K562 (cell line): Measurements from ENCODE around the gene HMCN1. TPM values are rescaled to one million over a fixed set of nuclear protein-coding genes. Genes with fewer than 3 reads are reported as not detected.
"Not testable (repeated sequence)": the region's sequence is repeated elsewhere in the genome, so short reads cannot be mapped to it uniquely, and the experiment has no call there.

Experiments
- ATAC-seq: fragments of 200-7000 bp; cut with Tn5 transposase; 3 replicates; pipeline ENCODE4 v1.9.1; 2020; ENCODE audit warnings: moderate library complexity
- BruUV-seq: library from RNA; stranded (reverse); fragments of 400-500 nt; replicated peaks from 2 replicates; lab custom pipeline; 2021; lab: Mats Ljungman, UMichigan
- CTCF ChIA-PET: fragments of 300-600 bp; formaldehyde crosslinking; extraction: SDS; loops from one replicate; lab custom pipeline; 2021; ENCODE audit warnings: low intra/inter-chr PET ratio; lab: Yijun Ruan, JAX
- POLR2A ChIA-PET: fragments of 300-600, 350-650 bp; sonication (Branson Sonifier 250); formaldehyde crosslinking; extraction: SDS; loops from one replicate; lab custom pipeline; 2021; ENCODE audit warnings: antibody characterized with exemption, inconsistent platforms; lab: Yijun Ruan, JAX
- DNase-seq, 4 experiments: peaks; one replicate each; pipeline versions ENCODE4 v3.0.0 to v3.0.0-alpha.2; 2011 to 2018; ENCODE audit warnings: low spot score in 3 of 4, mixed read lengths in 3 of 4; ENCODE audit errors: extremely low read depth in 1 of 4
- FAIRE-seq: peaks from 2 replicates; lab custom pipeline; 2011; peaks lifted over from hg19 to GRCh38; lab: Jason Lieb, UNC
- H2AFZ ChIP-seq: 2 replicates; pipeline ENCODE4 v1.6.0; 2011; ENCODE audit warnings: low read depth, low read length, control low read depth, inconsistent platforms
- H3K27ac ChIP-seq: fragments of 200-600 bp; 3 replicates; pipeline ENCODE4 v1.8.0; 2011; ENCODE audit warnings: low read depth, mild to moderate bottlenecking, control low read depth, inconsistent platforms, low read length, moderate library complexity, mixed read lengths; ENCODE audit errors: extremely low read depth
- H3K27me3 ChIP-seq, 2 experiments: fragments of 300-600 bp in 1 of 2; 2 replicates in 1 of 2; 3 replicates in 1 of 2; pipeline versions ENCODE4 v1.6.0 to v1.8.0; 2011; ENCODE audit warnings: inconsistent platforms in 2 of 2, low read length in 2 of 2, mild to moderate bottlenecking in 1 of 2, mixed read lengths in 1 of 2, moderate library complexity in 1 of 2; ENCODE audit not compliant: control insufficient read depth in 2 of 2, insufficient read depth in 2 of 2
- H3K36me3 ChIP-seq: fragments of 300-600 bp; 3 replicates; pipeline ENCODE4 v1.8.0; 2011; ENCODE audit warnings: mild to moderate bottlenecking, low read length, inconsistent platforms; ENCODE audit not compliant: control insufficient read depth, insufficient read depth
- H3K4me1 ChIP-seq, 2 experiments: fragments of 200-600 bp in 1 of 2; replicated peaks in 1 of 2; 2 replicates in 1 of 2; 3 replicates in 1 of 2; pipeline versions ENCODE4 v1.5.1 to v1.8.0; 2011; ENCODE audit warnings: inconsistent platforms in 2 of 2, low read length in 2 of 2, mild to moderate bottlenecking in 1 of 2, mixed read lengths in 1 of 2, moderate library complexity in 1 of 2; ENCODE audit not compliant: control insufficient read depth in 2 of 2, insufficient read depth in 2 of 2
- H3K4me2 ChIP-seq: 2 replicates; pipeline ENCODE4 v1.6.1; 2011; ENCODE audit warnings: low read length, control low read depth, inconsistent platforms, mixed read lengths; ENCODE audit not compliant: insufficient read depth
- H3K4me3 ChIP-seq: fragments of 200-600 bp; sonication (generic), shearing (Covaris generic); 2 replicates; pipeline ENCODE4 v1.5.1; 2016; ENCODE audit warnings: control low read depth, inconsistent platforms
- H3K79me2 ChIP-seq: fragments of 200-600 bp; 3 replicates; pipeline ENCODE4 v1.8.0; 2011; ENCODE audit warnings: low read length, inconsistent platforms; ENCODE audit not compliant: control insufficient read depth, insufficient read depth
- H3K9ac ChIP-seq, 2 experiments: 2 replicates each; pipeline versions ENCODE4 v1.6.0 to v1.6.1; 2011; ENCODE audit warnings: low read depth in 2 of 2, low read length in 2 of 2, control low read depth in 1 of 2, inconsistent platforms in 1 of 2, mild to moderate bottlenecking in 1 of 2, mixed read lengths in 1 of 2; ENCODE audit not compliant: insufficient read depth in 1 of 2
- H3K9me1 ChIP-seq: one replicate; pipeline ENCODE4 v1.6.0; 2011; ENCODE audit warnings: inconsistent platforms, mild to moderate bottlenecking, low read length, moderate library complexity; ENCODE audit not compliant: control insufficient read depth, insufficient read depth
- H3K9me3 ChIP-seq: replicated peaks from 2 replicates; pipeline ENCODE4 v1.5.1; 2011; ENCODE audit warnings: low read depth, low read length, inconsistent platforms; ENCODE audit not compliant: control insufficient read depth, insufficient read depth
- H4K20me1 ChIP-seq: replicated peaks from 2 replicates; pipeline ENCODE4 v1.6.1; 2011; ENCODE audit warnings: low read length, inconsistent platforms, mixed read lengths; ENCODE audit not compliant: control insufficient read depth, insufficient read depth
- ARID1B ChIP-seq: fragments of 450-650 bp; IDR thresholded peaks from 2 replicates; pipeline ENCODE4 v1.6.1; 2016; ENCODE audit warnings: antibody characterized with exemption, mild to moderate bottlenecking, inconsistent platforms
- ATF1 ChIP-seq, 2 experiments: fragments of 450-650 bp in 1 of 2; IDR thresholded peaks; 2 replicates each; pipeline ENCODE4 v1.6.1; 2016; ENCODE audit warnings: missing compliant biosample characterization in 1 of 2, missing genetic modification characterization in 1 of 2
- CC2D1A ChIP-seq: fragments of 450-650 bp; IDR thresholded peaks from 2 replicates; pipeline ENCODE4 v1.6.1; 2017; ENCODE audit warnings: mild to moderate bottlenecking
- CEBPB ChIP-seq: fragments of 450-650 bp; IDR thresholded peaks from 2 replicates; pipeline ENCODE4 v1.6.1; 2016; ENCODE audit warnings: missing genetic modification characterization, missing compliant biosample characterization
- EHMT2 ChIP-seq: fragments of 450-650 bp; IDR thresholded peaks from 2 replicates; pipeline ENCODE4 v1.6.1; 2018; ENCODE audit warnings: antibody characterized with exemption
- FOXA3 ChIP-seq, 2 experiments: fragments of 450-650 bp in 1 of 2; sonication (generic) in 1 of 2; formaldehyde crosslinking; IDR thresholded peaks in 1 of 2; conservative IDR thresholded peaks in 1 of 2; 2 replicates each; pipeline versions ENCODE4 v1.4.0 to v1.8.0; 2020 to 2022; ENCODE audit warnings: mild to moderate bottlenecking in 2 of 2, missing genetic modification reagents in 1 of 2
- POLR2A ChIP-seq: fragments of 450-650 bp; conservative IDR thresholded peaks from 2 replicates; pipeline ENCODE4 v1.6.1; 2016
- POLR2B ChIP-seq: fragments of 450-650 bp; IDR thresholded peaks from 2 replicates; pipeline ENCODE4 v1.6.1; 2018; ENCODE audit warnings: low read depth; ENCODE audit not compliant: partially characterized antibody
- RB1 ChIP-seq: fragments of 450-650 bp; IDR thresholded peaks from 2 replicates; pipeline ENCODE4 v1.6.1; 2017; ENCODE audit warnings: low read depth, mild to moderate bottlenecking
- TAF7 ChIP-seq: fragments of 450-650 bp; IDR thresholded peaks from 2 replicates; pipeline ENCODE4 v1.6.1; 2016; ENCODE audit warnings: missing genetic modification characterization, missing compliant biosample characterization
- TAF9B ChIP-seq: fragments of 450-650 bp; IDR thresholded peaks from 2 replicates; pipeline ENCODE4 v1.6.1; 2018; ENCODE audit warnings: mild to moderate bottlenecking; ENCODE audit not compliant: partially characterized antibody
- TRIM24 ChIP-seq, 2 experiments: fragments of 450-650 bp; IDR thresholded peaks; 2 replicates each; pipeline ENCODE4 v1.6.1; 2016
- YY1 ChIP-seq, 3 experiments: IDR thresholded peaks; 2 replicates each; pipeline ENCODE4 v1.6.1; 2011; ENCODE audit warnings: low read length in 2 of 3, mild to moderate bottlenecking in 2 of 3, moderate library complexity in 2 of 3, borderline replicate concordance in 1 of 3, control low read depth in 1 of 3, low read depth in 1 of 3; ENCODE audit not compliant: insufficient read depth in 3 of 3, insufficient replicate concordance in 2 of 3, control insufficient read depth in 1 of 3, insufficient read length in 1 of 3; ENCODE audit errors: extremely low read depth in 1 of 3
- WGBS: fragments of 100-300 bp; shearing (Covaris generic); methylation state at CpG from one replicate; pipeline ENCODE4 v1.1.6; 2016; ENCODE audit warnings: low coverage, mixed read lengths; ENCODE audit not compliant: insufficient coverage; ENCODE audit errors: missing lambda C conversion rate; 5-methylcytosine and 5-hydroxymethylcytosine counted together
- in situ Hi-C: fragments of 300-500 bp; cut with MboI; formaldehyde crosslinking; loops from 4 replicates; pipeline ENCODE4 v1.15.0; 2018; ENCODE audit warnings: inconsistent platforms, mixed read lengths
- intact Hi-C: fragments of 100-400 bp; cut with micrococcal nuclease; formaldehyde crosslinking; loops from 2 replicates; pipeline ENCODE4 v1.14.2; 2022
- polyA plus RNA-seq, 8 experiments: library from polyadenylated mRNA; depleted of rRNA in 4 of 8; stranded (reverse) in 5 of 8; unstranded in 3 of 8; fragments of >200 nt; fragmentation: Nextera tagmentation in 2 of 8; fragmentation: Illumina TruSeq in 1 of 8; extraction: Ambion mirVana in 2 of 8; extraction: Trizol in 1 of 8; gene quantifications; 2 replicates each; pipeline versions ENCODE4 v1.2.1 to v1.2.3, GENCODE V29; 2011 to 2014; ENCODE audit warnings: inconsistent platforms in 1 of 8, missing spikeins in 1 of 8
- total RNA-seq, 7 experiments: library from RNA; depleted of rRNA in 6 of 7; stranded (reverse); fragments of >200 nt in 6 of 7; fragmentation: Illumina TruSeq in 2 of 7; extraction: Trizol in 2 of 7; gene quantifications; 2 replicates each; pipeline versions ENCODE4 v1.2.1 to v1.2.3, GENCODE V29; 2011 to 2021; ENCODE audit warnings: low replicate concordance in 1 of 7
- TF ChIP-seq, protein P1 (sequence below): fragments of 450-650 bp; IDR thresholded peaks from 2 replicates; pipeline ENCODE4 v1.6.1; 2016; ENCODE audit warnings: low read depth

Gene HMCN1
- total and polyA plus RNA-seq, 9 of the 15 experiments (the other 6 are each of a cell fraction or from before 2014, with no cell fraction given): 0.07 to 0.36 (median 0.21) TPM

GRCh38 chr1:185892831-185893403 lies 158.7 kb downstream of the HMCN1 start:
- intact Hi-C loops; H4K20me1 ChIP-seq; in situ Hi-C loops; FAIRE-seq; H3K4me1 ChIP-seq; H3K27me3 ChIP-seq; H3K9me1 ChIP-seq; CTCF ChIA-PET; H3K9me3 ChIP-seq; H3K79me2 ChIP-seq; H3K36me3 ChIP-seq; TF ChIP-seq ATF1 (CRISPR knock-in tag; IDR thresholded peaks at IDR 0.05): not testable (repeated sequence)
- H2AFZ ChIP-seq: peak overlapping the region; percentile 79
- POLR2A ChIA-PET: interaction anchor here (1.1 kb wide), 1 partner anchor 159 kb away, joined by 3 read pairs; no protein-coding TSS in a partner anchor
- whole genome bisulfite sequencing: 2% methylated on average over 26 of the region's 26 CpGs
- peak overlapping the region; percentile 78 for H3K4me2 ChIP-seq
- peak overlapping the region; percentile 62 to 83 for H3K9ac ChIP-seq
- peak overlapping the region; percentile 78; the same call in 2 of the 3 replicates for H3K27ac ChIP-seq
- TSS peak; percentile 92 for BruUV-seq
- peak overlapping the region; percentile 37 for H3K4me3 ChIP-seq
- ATAC-seq: peak; percentile 70
- peak in 2 of 4 experiments; percentile 9 to 17 for DNase-seq
- TF ChIP-seq RB1: 0 out of 2 replicates have a peak, but pooled peaks have one; percentile 39
- TF ChIP-seq, protein P1, sequence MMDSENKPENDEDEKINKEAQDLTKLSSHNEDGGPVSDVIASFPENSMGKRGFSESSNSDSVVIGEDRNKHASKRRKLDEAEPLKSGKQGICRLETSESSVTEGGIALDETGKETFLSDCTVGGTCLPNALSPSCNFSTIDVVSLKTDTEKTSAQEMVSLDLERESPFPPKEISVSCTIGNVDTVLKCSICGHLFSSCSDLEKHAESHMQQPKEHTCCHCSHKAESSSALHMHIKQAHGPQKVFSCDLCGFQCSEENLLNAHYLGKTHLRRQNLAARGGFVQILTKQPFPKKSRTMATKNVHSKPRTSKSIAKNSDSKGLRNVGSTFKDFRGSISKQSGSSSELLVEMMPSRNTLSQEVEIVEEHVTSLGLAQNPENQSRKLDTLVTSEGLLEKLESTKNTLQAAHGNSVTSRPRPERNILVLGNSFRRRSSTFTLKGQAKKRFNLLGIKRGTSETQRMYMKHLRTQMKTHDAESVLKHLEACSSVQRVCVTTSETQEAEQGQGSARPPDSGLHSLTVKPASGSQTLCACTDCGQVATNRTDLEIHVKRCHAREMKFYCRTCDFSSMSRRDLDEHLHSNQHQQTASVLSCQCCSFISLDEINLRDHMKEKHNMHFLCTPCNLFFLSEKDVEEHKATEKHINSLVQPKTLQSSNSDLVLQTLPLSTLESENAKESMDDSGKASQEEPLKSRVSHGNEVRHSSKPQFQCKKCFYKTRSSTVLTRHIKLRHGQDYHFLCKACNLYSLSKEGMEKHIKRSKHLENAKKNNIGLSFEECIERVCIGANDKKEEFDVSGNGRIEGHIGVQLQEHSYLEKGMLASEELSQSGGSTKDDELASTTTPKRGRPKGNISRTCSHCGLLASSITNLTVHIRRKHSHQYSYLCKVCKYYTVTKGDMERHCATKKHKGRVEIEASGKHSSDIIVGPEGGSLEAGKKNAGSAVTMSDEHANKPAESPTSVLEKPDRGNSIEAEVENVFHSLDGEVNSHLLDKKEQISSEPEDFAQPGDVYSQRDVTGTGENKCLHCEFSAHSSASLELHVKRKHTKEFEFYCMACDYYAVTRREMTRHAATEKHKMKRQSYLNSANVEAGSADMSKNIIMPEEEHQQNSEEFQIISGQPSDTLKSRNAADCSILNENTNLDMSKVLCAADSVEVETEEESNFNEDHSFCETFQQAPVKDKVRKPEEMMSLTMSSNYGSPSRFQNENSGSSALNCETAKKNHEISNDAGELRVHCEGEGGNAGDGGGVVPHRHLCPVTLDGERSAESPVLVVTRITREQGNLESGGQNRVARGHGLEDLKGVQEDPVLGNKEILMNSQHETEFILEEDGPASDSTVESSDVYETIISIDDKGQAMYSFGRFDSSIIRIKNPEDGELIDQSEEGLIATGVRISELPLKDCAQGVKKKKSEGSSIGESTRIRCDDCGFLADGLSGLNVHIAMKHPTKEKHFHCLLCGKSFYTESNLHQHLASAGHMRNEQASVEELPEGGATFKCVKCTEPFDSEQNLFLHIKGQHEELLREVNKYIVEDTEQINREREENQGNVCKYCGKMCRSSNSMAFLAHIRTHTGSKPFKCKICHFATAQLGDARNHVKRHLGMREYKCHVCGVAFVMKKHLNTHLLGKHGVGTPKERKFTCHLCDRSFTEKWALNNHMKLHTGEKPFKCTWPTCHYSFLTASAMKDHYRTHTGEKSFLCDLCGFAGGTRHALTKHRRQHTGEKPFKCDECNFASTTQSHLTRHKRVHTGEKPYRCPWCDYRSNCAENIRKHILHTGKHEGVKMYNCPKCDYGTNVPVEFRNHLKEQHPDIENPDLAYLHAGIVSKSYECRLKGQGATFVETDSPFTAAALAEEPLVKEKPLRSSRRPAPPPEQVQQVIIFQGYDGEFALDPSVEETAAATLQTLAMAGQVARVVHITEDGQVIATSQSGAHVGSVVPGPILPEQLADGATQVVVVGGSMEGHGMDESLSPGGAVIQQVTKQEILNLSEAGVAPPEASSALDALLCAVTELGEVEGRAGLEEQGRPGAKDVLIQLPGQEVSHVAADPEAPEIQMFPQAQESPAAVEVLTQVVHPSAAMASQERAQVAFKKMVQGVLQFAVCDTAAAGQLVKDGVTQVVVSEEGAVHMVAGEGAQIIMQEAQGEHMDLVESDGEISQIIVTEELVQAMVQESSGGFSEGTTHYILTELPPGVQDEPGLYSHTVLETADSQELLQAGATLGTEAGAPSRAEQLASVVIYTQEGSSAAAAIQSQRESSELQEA: peak; percentile 91
- TF ChIP-seq CC2D1A: 0 out of 2 replicates have a peak, but pooled peaks have one; percentile 12
- 0 out of 2 replicates have a peak, but pooled peaks have one; percentile 10 for TF ChIP-seq TAF7 (tag)
- peak; percentile 48 for TF ChIP-seq ATF1 (tag; IDR thresholded peaks at IDR 0.05)
- peak; percentile 36 for TF ChIP-seq POLR2B
- TF ChIP-seq POLR2A: peak; percentile 76
- TF ChIP-seq TAF9B: peak; percentile 73
- peak; percentile 67; the same call in 1 of the 2 replicates for TF ChIP-seq EHMT2
- peak; percentile 44 for TF ChIP-seq ARID1B
- TF ChIP-seq CEBPB (tag): peak; percentile 74
- TF ChIP-seq YY1 (IDR thresholded peaks at IDR 0.05; ENCODE audit: borderline replicate concordance in 1 of 3, control insufficient read depth in 1 of 3, extremely low read depth in 1 of 3, insufficient read depth in 3 of 3, insufficient read length in 1 of 3, insufficient replicate concordance in 2 of 3, low read depth in 1 of 3, low read length in 2 of 3): peak in 2 of 3 experiments; percentile 11 to 76
- TF ChIP-seq TRIM24 (IDR thresholded peaks at IDR 0.05): 0 out of 4 replicates have a peak, but pooled peaks of 1 of the 2 experiments have one; percentile 41
- peak; percentile 92 to 95 for TF ChIP-seq FOXA3 (CRISPR knock-in tag; conservative IDR thresholded peaks at IDR 0.05 in 1 of 2, IDR thresholded peaks at IDR 0.05 in 1 of 2)
